H9 (cell line): ENCODE measurements around the gene SPATA31E1. TPM values are rescaled to one million over a fixed set of nuclear protein-coding genes. Genes with fewer than 3 reads are reported as not detected.

Source experiments
- DNase-seq: peaks from one replicate; pipeline ENCODE4 v3.0.0-alpha.2; 2017
- H2AFZ ChIP-seq: one replicate; pipeline ENCODE4 v1.6.1; 2013; ENCODE audit warnings: mild to moderate bottlenecking, low read length, control low read depth, moderate library complexity
- H2AK5ac ChIP-seq: 2 replicates; pipeline ENCODE4 v1.6.1; 2013; ENCODE audit warnings: low read length, control low read depth, mixed read lengths; ENCODE audit not compliant: insufficient read length
- H2BK120ac ChIP-seq: one replicate; pipeline ENCODE4 v1.6.1; 2013; ENCODE audit warnings: low read depth, mild to moderate bottlenecking, low read length, control low read depth, inconsistent platforms; ENCODE audit not compliant: poor library complexity, severe bottlenecking
- H2BK12ac ChIP-seq: 2 replicates; pipeline ENCODE4 v1.6.1; 2013; ENCODE audit warnings: low read length, control low read depth, mixed read lengths, low read depth; ENCODE audit not compliant: insufficient read length
- H2BK15ac ChIP-seq: 2 replicates; pipeline ENCODE4 v1.6.1; 2013; ENCODE audit warnings: low read depth, low read length, control low read depth
- H2BK20ac ChIP-seq: one replicate; pipeline ENCODE4 v1.6.1; 2013; ENCODE audit warnings: low read depth, mild to moderate bottlenecking, low read length, control low read depth, inconsistent platforms; ENCODE audit not compliant: poor library complexity, severe bottlenecking
- H2BK5ac ChIP-seq: 2 replicates; pipeline ENCODE4 v1.6.1; 2013; ENCODE audit warnings: low read length, control low read depth, mixed read lengths; ENCODE audit not compliant: insufficient read length
- H3K14ac ChIP-seq: 2 replicates; pipeline ENCODE4 v1.6.1; 2013; ENCODE audit warnings: low read length, control low read depth; ENCODE audit not compliant: insufficient read depth
- H3K18ac ChIP-seq: 2 replicates; pipeline ENCODE4 v1.6.1; 2013; ENCODE audit warnings: low read depth, mild to moderate bottlenecking, mixed read lengths, low read length, control low read depth; ENCODE audit not compliant: insufficient read length
- H3K23ac ChIP-seq: 2 replicates; pipeline ENCODE4 v1.6.1; 2013; ENCODE audit warnings: low read length, control low read depth, mixed read lengths, low read depth; ENCODE audit not compliant: insufficient read length
- H3K23me2 ChIP-seq: 2 replicates; pipeline ENCODE4 v1.6.1; 2013; ENCODE audit warnings: low read depth, mild to moderate bottlenecking, mixed read lengths, low read length, control low read depth; ENCODE audit not compliant: insufficient read length, poor library complexity, severe bottlenecking
- H3K27ac ChIP-seq: 2 replicates; pipeline ENCODE4 v1.5.1; 2013; ENCODE audit warnings: low read length, control low read depth, mixed read lengths, low read depth; ENCODE audit not compliant: insufficient read length
- H3K27me3 ChIP-seq: 2 replicates; pipeline ENCODE4 v1.6.1; 2013; ENCODE audit warnings: low read length, control low read depth, inconsistent platforms; ENCODE audit not compliant: insufficient read depth
- H3K4ac ChIP-seq: 2 replicates; pipeline ENCODE4 v1.6.1; 2013; ENCODE audit warnings: low read depth, mild to moderate bottlenecking, control low read depth, inconsistent platforms, low read length, moderate library complexity
- H3K4me1 ChIP-seq: 2 replicates; pipeline ENCODE4 v1.6.1; 2013; ENCODE audit warnings: low read length, control low read depth, inconsistent platforms; ENCODE audit not compliant: insufficient read depth
- H3K4me2 ChIP-seq: 2 replicates; pipeline ENCODE4 v1.6.1; 2013; ENCODE audit warnings: low read length, control low read depth, mixed read lengths; ENCODE audit not compliant: insufficient read length, insufficient read depth
- H3K56ac ChIP-seq: 2 replicates; pipeline ENCODE4 v1.6.1; 2013; ENCODE audit warnings: low read depth, mild to moderate bottlenecking, mixed read lengths, low read length, control low read depth; ENCODE audit not compliant: insufficient read length
- H3K79me1 ChIP-seq: 2 replicates; pipeline ENCODE4 v1.6.1; 2013; ENCODE audit warnings: low read depth, mild to moderate bottlenecking, moderate library complexity, low read length, control low read depth, inconsistent platforms; ENCODE audit not compliant: insufficient read depth, poor library complexity, severe bottlenecking
- H3K79me2 ChIP-seq: 2 replicates; pipeline ENCODE4 v1.6.1; 2013; ENCODE audit warnings: low read length, control low read depth, inconsistent platforms; ENCODE audit not compliant: insufficient read depth
- H3K9ac ChIP-seq: 2 replicates; pipeline ENCODE4 v1.6.1; 2013; ENCODE audit warnings: low read length, control low read depth, mixed read lengths; ENCODE audit not compliant: insufficient read length; ENCODE audit errors: extremely low read depth
- H3K9me3 ChIP-seq: one replicate; pipeline ENCODE4 v1.6.1; 2013; ENCODE audit warnings: low read depth, low read length, inconsistent platforms; ENCODE audit not compliant: control insufficient read depth
- H3T11ph ChIP-seq: one replicate; pipeline ENCODE4 v1.6.1; 2013; ENCODE audit warnings: mild to moderate bottlenecking, low read length, control low read depth, inconsistent platforms
- H4K20me1 ChIP-seq: one replicate; pipeline ENCODE4 v1.6.1; 2013; ENCODE audit not compliant: control insufficient read depth, insufficient read length, insufficient read depth
- H4K5ac ChIP-seq: 2 replicates; pipeline ENCODE4 v1.6.1; 2013; ENCODE audit warnings: low read depth, mild to moderate bottlenecking, mixed read lengths, low read length, control low read depth; ENCODE audit not compliant: insufficient read length
- H4K8ac ChIP-seq: replicated peaks from 2 replicates; pipeline ENCODE4 v1.6.1; 2013; ENCODE audit warnings: low read length, control low read depth, mixed read lengths, low read depth; ENCODE audit not compliant: insufficient read length
- H4K91ac ChIP-seq: 2 replicates; pipeline ENCODE4 v1.6.1; 2013; ENCODE audit warnings: low read depth, mild to moderate bottlenecking, moderate library complexity, mixed read lengths, low read length, control low read depth; ENCODE audit not compliant: insufficient read length
- H3K27ac Mint-ChIP-seq, 3 experiments: 2 replicates in 2 of 3; 3 replicates in 1 of 3; pipeline ENCODE4 v1.8.0; 2020 to 2021; ENCODE audit warnings: mixed read lengths in 3 of 3, mild to moderate bottlenecking in 1 of 3, moderate library complexity in 1 of 3
- H3K27me3 Mint-ChIP-seq: 2 replicates; pipeline ENCODE4 v1.8.0; 2021; ENCODE audit warnings: low read depth, mild to moderate bottlenecking, moderate library complexity, mixed read lengths
- H3K36me3 Mint-ChIP-seq, 3 experiments: 2 replicates in 2 of 3; 3 replicates in 1 of 3; pipeline ENCODE4 v1.8.0; 2020 to 2021; ENCODE audit warnings: low read depth in 3 of 3, mixed read lengths in 3 of 3; ENCODE audit not compliant: insufficient read depth in 1 of 3
- H3K4me1 Mint-ChIP-seq, 2 experiments: 2 replicates each; pipeline ENCODE4 v1.8.0; 2020; ENCODE audit warnings: mixed read lengths in 2 of 2
- H3K4me3 Mint-ChIP-seq, 2 experiments: 2 replicates in 1 of 2; 3 replicates in 1 of 2; pipeline ENCODE4 v1.8.0; 2020 to 2021; ENCODE audit warnings: mild to moderate bottlenecking in 2 of 2, mixed read lengths in 2 of 2, moderate library complexity in 1 of 2
- H3K9me3 Mint-ChIP-seq, 2 experiments: 2 replicates in 1 of 2; 3 replicates in 1 of 2; pipeline ENCODE4 v1.8.0; 2020; ENCODE audit warnings: mild to moderate bottlenecking in 2 of 2, mixed read lengths in 2 of 2, moderate library complexity in 1 of 2
- CTCF ChIP-seq: fragments of 200-600 bp; sonication (generic); conservative IDR thresholded peaks from 3 replicates; pipeline ENCODE4 v1.8.0; 2021; ENCODE audit warnings: antibody characterized with exemption, mild to moderate bottlenecking
- WGBS: extraction: QIAGEN DNeasy Blood & Tissue Kit; methylation state at CpG from one replicate; pipeline ENCODE4 v1.1.7; 2013; ENCODE audit warnings: missing lambda C conversion rate, low lambda C conversion rate, mixed read lengths; ENCODE audit not compliant: insufficient read length; ENCODE audit errors: extremely low coverage; 5-methylcytosine and 5-hydroxymethylcytosine counted together
- total RNA-seq: library from RNA; stranded (reverse); gene quantifications from 2 replicates; pipeline ENCODE4 v1.2.1, GENCODE V29; 2021

SPATA31E1 gene
- total RNA-seq, 1 experiment from 2014 or later, result 0.09 TPM

GRCh38 chr9:87891754-87892153, 9.1 kb downstream of the SPATA31E1 start:
- H3K23ac ChIP-seq, result no peak overlapping the region
- H3K9me3 ChIP-seq, result no peaks in the 10 kb centered on the region
- 100% methylated on average over 1 of the region's 6 CpGs for WGBS
- no peak overlapping the region for H3K27ac Mint-ChIP-seq
- no peaks in the 10 kb centered on the region for H3K4me1 Mint-ChIP-seq
- H3K27me3 Mint-ChIP-seq, result no peaks in the 10 kb centered on the region
- H3K27me3 ChIP-seq, result no peaks in the 10 kb centered on the region
- H3K9ac ChIP-seq, result no peak overlapping the region
- no peak for DNase-seq
- no peak overlapping the region for H2BK12ac ChIP-seq
- H3K9me3 Mint-ChIP-seq, result no peaks in the 10 kb centered on the region
- no peak overlapping the region for H2BK120ac ChIP-seq
- no peak for TF ChIP-seq CTCF
- H3K4me3 Mint-ChIP-seq, result no peak overlapping the region
- no peaks in the 10 kb centered on the region for H3K79me2 ChIP-seq
- no peaks in the 10 kb centered on the region for H3K36me3 Mint-ChIP-seq
- no peaks in the 10 kb centered on the region for H4K20me1 ChIP-seq
- H2BK20ac ChIP-seq, result no peak overlapping the region
- H3K79me1 ChIP-seq, result no peaks in the 10 kb centered on the region
- no peak overlapping the region for H3K14ac ChIP-seq
- H2AK5ac ChIP-seq, result no peak overlapping the region
- H2BK15ac ChIP-seq, result no peak overlapping the region
- H2BK5ac ChIP-seq, result no peak overlapping the region
- H3T11ph ChIP-seq, result no peak overlapping the region
- no peak overlapping the region for H2AFZ ChIP-seq
- H3K23me2 ChIP-seq, result no peaks in the 10 kb centered on the region
- H3K4me1 ChIP-seq, result no peaks in the 10 kb centered on the region
- no peak overlapping the region for H3K4ac ChIP-seq
- no peak overlapping the region for H3K4me2 ChIP-seq
- H4K91ac ChIP-seq, result no peak overlapping the region
- H4K5ac ChIP-seq, result no peak overlapping the region
- H3K18ac ChIP-seq, result no peak overlapping the region
- H3K56ac ChIP-seq, result no peak overlapping the region
- no peak overlapping the region for H4K8ac ChIP-seq
- H3K27ac ChIP-seq, result no peak overlapping the region
